GM21717 (cell line): ENCODE results near the gene SLC30A3.

Experiments
- ATAC-seq: cut with Tn5 transposase; IDR thresholded peaks from one replicate; pipeline ENCODE4 v1.9.1; 2021; ENCODE audit warnings: mild to moderate bottlenecking, moderate library complexity; ENCODE audit not compliant: unreplicated experiment

Gene SLC30A3

GRCh38 chr2:27236626-27237025, 26.2 kb downstream of the SLC30A3 start:
- no peak for ATAC-seq

DNA sequence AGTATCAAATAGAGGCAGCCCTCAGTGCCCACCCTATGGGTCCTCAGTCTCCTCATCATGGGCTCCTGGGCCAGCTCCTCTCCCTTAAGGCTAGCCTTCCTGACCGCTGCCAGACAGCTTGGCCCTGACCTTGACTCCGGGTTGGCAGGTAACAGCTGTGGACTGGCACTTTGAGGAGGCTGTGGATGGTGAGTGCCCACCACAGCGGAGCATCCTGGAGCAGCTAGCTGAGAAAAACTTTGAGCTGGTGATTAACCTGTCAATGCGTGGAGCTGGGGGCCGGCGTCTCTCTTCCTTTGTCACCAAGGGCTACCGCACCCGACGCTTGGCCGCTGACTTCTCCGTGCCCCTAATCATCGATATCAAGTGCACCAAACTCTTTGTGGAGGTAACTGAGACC, 26.7 kb downstream of the SLC30A3 start:
- no peak for ATAC-seq

DNA sequence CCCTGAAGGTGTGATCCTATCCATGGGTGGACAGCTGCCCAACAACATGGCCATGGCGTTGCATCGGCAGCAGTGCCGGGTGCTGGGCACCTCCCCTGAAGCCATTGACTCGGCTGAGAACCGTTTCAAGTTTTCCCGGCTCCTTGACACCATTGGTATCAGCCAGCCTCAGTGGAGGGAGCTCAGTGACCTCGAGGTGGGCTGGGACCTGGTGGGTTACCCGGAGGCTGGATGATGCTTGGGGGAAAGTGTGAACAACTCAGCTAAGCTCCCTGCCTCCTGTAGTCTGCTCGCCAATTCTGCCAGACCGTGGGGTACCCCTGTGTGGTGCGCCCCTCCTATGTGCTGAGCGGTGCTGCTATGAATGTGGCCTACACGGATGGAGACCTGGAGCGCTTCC, 29.5 kb downstream of the SLC30A3 start:
- no peak for ATAC-seq

DNA sequence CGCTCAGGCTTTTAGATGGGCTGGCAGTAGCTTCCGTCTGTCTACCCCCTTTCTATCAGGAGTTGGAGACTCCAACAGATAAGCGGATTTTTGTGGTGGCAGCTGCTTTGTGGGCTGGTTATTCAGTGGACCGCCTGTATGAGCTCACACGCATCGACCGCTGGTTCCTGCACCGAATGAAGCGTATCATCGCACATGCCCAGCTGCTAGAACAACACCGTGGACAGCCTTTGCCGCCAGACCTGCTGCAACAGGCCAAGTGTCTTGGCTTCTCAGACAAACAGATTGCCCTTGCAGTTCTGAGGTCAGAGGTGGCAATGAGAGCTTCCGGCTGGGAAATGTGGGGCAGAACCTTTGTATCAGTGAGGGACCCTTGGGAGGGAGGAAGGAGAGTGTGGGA, 30.9 kb downstream of the SLC30A3 start:
- ATAC-seq, result no peak

- ATAC-seq, result no peak
Observed at GRCh38 chr2:27227501-27227900, 35.3 kb downstream of the SLC30A3 start.

- ATAC-seq, result no peak
Observed at GRCh38 chr2:27225526-27225925, 37.3 kb downstream of the SLC30A3 start.

DNA sequence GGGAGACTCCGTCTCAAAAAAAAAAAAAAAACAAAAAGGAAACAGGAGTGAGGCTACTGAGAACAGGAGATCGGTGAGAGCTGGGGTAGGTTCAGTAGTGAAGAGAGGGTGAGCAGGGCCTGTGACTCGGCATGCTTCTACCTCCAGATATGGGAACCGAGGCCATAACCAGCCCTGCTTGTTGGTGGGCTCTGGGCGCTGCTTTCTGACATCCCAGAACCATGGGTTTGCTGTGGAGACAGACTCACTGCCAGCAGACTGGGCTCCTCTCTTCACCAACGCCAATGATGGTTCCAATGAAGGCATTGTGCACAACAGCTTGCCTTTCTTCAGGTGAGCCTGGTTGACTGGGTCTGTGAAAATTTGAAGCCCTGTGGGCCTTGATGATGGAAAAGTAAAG, 39.4 kb downstream of the SLC30A3 start:
- no peak for ATAC-seq

- no peak for ATAC-seq
Observed at GRCh38 chr2:27222407-27222806, 40.4 kb downstream of the SLC30A3 start.

GRCh38 chr2:27221166-27221565, 41.7 kb downstream of the SLC30A3 start:
- ATAC-seq, result no peak

DNA sequence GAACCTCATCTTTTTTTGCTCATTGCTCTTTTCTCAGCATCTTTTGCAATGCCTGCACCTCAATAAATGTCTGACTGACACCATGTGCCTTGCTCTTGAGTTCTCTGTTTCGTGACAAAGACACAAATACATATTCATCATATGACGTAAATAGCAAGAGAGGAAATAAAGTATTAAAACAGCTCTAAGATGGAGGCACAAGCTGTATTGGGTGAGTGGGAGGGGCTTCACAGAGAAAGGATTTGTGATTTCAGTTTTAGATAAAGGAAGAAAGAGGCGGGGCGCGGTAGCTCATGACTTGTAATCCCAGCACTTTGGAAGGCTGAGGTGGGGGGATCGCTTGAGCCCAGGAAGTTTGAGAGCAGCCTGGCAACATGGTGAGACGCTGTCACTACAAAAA, 42.8 kb downstream of the SLC30A3 start:
- ATAC-seq, result no peak

DNA sequence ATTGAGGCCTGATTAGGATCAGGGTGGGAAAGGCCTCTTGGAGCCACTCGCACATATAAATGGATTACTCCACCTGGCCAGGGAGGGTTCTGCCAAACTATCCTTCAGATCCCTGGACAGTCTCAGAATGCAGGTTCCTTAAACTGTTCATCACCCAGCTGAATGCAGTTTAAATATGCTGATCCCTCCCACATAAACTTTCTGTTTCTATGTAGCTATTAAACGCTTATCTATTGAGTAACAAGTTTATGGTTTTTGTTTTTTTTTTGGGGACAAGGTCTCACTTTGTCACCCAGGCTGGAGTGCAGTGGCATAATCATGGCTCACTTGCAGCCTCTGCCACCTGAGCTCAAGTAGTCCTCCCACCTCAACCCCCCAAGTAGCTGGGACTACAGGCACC, 43.8 kb downstream of the SLC30A3 start:
- no peak for ATAC-seq

DNA sequence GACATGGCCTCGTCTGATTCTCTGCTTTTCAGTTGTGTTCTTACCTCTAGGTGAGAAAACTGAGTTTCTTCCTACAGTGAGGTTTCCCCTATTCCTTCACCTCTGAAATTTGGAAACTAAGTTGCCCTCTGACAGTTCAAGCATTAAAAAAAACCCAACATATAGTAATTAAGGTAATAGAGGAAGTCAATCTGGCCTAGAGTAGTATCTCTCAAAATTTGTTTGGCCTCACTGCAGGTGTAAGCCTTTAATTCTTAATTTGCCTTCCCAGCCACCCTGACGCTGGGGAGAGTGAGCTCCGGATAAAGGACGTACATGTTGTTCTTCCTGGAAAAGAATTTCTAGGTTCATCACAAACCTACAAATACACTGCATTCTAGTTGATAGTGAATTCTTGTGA, 44.2 kb downstream of the SLC30A3 start:
- ATAC-seq, result no peak

- peak; percentile 55 for ATAC-seq
Observed at GRCh38 chr2:27217173-27218121, 45.4 kb downstream of the SLC30A3 start, which contains the start of gene CAD. CAD (plus strand) TSS chr2:27217369; CDS start chr2:27217552, 183 bp downstream.

DNA sequence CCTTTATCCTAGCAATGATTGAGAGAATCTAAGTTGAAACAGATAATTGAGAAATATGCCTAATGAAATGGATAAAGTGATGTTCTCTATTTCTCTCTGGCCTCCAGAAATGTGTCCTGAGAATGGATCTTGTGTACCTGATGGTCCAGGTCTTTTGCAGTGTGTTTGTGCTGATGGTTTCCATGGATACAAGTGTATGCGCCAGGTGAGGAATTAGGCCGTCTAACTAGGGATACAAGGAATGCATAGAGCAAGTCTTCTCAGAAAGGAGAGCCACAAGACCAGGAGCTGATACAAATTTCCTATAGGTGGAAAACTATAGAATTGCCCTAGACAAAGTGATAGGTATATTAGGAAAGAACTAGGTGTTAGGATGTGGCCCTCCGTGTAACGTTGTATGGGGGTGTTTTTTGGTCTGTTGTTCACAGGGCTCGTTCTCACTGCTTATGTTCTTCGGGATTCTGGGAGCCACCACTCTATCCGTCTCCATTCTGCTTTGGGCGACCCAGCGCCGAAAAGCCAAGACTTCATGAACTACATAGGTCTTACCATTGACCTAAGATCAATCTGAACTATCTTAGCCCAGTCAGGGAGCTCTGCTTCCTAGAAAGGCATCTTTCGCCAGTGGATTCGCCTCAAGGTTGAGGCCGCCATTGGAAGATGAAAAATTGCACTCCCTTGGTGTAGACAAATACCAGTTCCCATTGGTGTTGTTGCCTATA, 46.3 kb downstream of the SLC30A3 start:
- ATAC-seq, result no peak

GRCh38 chr2:27214941-27215340, 47.9 kb downstream of the SLC30A3 start:
- ATAC-seq, result no peak

- peak; percentile 8 for ATAC-seq
Observed at GRCh38 chr2:27212626-27213471, 50.0 kb downstream of the SLC30A3 start.

- ATAC-seq, result peak; percentile 80
Observed at GRCh38 chr2:27211943-27212625, 50.8 kb downstream of the SLC30A3 start, which contains the start of the genes ATRAID and SLC5A6. ATRAID (plus strand) TSS chr2:27212041; CDS start chr2:27212369, 328 bp downstream. SLC5A6 (minus strand) TSS chr2:27212268; CDS start chr2:27207650, 4,618 bp downstream.

GRCh38 chr2:27211241-27211942, 51.5 kb downstream of the SLC30A3 start:
- ATAC-seq, result peak; percentile 11

GRCh38 chr2:27209621-27210401, 53.0 kb downstream of the SLC30A3 start:
- no peak for ATAC-seq
